Testis (tissue), 2 donors: ENCODE data around the gene FUT8.

Experiments used
- CTCF ChIP-seq, 3 experiments: fragments of 450-650 bp in 2 of 3; fragments of 200-600 bp in 1 of 3; sonication (generic) in 1 of 3; IDR thresholded peaks; one replicate each; pipeline ENCODE4 v1.5.1; 2016 to 2019; ENCODE audit warnings: antibody characterized with exemption in 3 of 3, mild to moderate bottlenecking in 2 of 3, moderate library complexity in 1 of 3
- POLR2A ChIP-seq: fragments of 450-650 bp; IDR thresholded peaks from one replicate; pipeline ENCODE4 v1.6.1; 2017; ENCODE audit warnings: antibody characterized with exemption, mild to moderate bottlenecking, moderate library complexity

- TF ChIP-seq CTCF (IDR thresholded peaks at IDR 0.05) = no peak
- no peak for TF ChIP-seq POLR2A
These were observed 49.2 kb downstream of the FUT8 start for GRCh38 chr14:65461730-65462129.
